IPS-NIHi7 (cell line): ENCODE results near the gene IRX5.

Experiments
- DNase-seq: peaks from one replicate; pipeline ENCODE4 v3.0.0; 2012; ENCODE audit warnings: mixed read lengths; ENCODE audit errors: extremely low spot score

Gene IRX5

DNA sequence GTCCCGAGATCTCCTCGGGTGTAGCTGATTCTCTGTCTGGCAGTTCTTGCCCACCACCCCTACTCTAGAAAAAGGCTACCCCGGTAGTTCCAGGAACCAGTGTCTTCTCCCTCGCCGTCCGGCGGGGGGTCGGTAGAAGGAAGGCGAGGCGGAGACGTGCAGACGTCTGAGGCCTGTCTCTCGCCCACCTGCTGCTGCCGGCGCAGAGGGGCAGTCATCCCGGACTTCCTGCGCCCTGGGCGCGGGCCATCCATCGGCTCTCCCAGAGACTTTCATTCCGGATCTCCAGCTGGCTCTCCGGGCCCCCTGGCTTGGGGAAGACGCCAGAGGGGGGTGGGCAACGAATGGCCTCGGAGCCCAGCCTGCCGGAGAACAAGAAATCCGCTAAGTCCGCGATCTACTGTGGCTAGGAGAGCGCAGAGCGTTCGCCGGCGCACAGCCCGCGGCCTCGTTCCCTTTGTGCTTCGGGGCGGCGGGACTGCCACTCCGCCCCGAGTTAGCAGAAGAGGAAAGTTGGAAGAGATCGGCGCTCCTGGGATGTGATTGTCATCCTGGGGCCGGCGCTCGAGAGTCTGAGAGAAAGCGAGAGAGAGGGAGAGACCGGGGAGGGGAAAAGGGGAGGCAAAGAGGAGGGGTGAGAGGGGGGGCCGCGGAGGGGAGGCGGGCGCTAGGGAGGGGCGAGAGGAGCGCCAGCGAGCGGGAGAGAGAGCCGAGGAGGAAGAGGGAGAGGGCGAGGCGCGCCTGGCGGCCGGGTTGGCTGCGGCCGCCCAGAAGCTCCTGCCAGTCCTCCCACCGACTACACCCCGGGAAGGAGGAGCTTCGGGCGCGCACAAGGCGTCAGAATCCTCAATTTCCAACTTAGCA is at the start of gene IRX5:
Gene IRX5 (plus strand): TSS at position 861 of the 864 bp plus-strand sequence. CDS start 334 bp downstream, outside the sequence.
- peak; percentile 73 for DNase-seq

DNA sequence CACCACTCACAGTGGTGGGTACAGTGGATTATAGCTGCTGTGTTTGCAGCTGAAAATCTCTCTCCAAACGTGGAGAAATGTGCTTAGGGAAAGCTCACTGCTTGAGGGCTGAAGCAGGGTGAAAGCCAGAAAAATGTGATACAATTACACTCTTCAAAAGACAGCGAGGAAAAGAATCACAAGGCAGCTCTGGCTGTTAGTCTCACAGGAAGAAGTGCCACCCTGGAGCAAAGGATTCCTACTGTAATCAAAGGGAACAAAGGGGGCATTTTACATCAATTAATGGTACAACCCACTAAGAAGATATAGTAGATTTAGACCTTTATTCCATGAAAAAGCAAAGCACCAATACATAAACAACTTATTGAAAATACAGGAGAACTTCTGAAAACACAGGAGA is 48.1 kb upstream of the IRX5 start:
- no peak for DNase-seq

GRCh38 chr16:54883358-54883757 is 47.3 kb upstream of the IRX5 start:
- no peak for DNase-seq

GRCh38 chr16:54886078-54886477 is 44.6 kb upstream of the IRX5 start:
- no peak for DNase-seq

DNA sequence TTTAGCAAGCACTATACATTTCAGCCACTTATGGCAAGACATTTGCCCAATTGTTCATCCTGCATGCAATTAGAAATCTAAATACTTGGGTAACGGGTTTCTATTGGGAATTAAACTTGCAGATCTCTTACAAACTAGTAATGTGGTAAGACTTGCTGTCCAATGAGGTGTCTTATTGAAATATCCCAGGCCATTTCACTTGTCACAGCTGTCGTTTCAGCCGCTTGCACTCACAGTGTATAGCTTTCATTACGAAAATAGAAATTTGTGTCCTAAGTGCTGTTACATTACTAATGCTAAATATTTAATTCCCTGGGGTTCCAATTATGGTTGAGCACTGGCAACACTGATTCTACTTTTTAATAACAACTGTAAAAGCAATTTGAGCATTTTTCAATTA is 40.3 kb upstream of the IRX5 start:
- DNase-seq: no peak

GRCh38 chr16:54891346-54891745 is 39.3 kb upstream of the IRX5 start:
- DNase-seq: no peak

GRCh38 chr16:54892981-54893380 is 37.7 kb upstream of the IRX5 start:
- DNase-seq: no peak

GRCh38 chr16:54897930-54898329 is 32.7 kb upstream of the IRX5 start:
- no peak for DNase-seq

GRCh38 chr16:54901606-54902005 is 29.1 kb upstream of the IRX5 start:
- DNase-seq: no peak

DNA sequence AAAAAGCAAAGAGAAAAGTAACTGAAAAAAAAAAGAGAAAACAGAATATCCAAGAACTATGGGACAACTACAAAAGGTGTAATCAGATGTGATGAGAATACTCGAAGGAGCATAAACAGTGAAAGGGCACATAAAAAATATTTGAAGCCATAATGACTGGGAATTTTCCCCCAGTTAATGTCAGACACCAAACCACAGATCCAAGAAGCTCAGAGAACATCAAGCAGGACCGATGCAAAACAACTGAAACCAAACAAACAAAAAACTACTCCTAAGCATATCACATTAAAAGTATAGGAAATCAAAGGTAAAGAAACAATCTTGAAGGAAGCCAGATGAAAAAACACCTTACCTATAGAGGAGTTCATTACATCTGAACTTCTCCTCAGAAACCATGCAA is 27.6 kb upstream of the IRX5 start:
- DNase-seq: no peak

- no peak for DNase-seq
Observed at GRCh38 chr16:54911079-54911478, 19.6 kb upstream of the IRX5 start.

DNA sequence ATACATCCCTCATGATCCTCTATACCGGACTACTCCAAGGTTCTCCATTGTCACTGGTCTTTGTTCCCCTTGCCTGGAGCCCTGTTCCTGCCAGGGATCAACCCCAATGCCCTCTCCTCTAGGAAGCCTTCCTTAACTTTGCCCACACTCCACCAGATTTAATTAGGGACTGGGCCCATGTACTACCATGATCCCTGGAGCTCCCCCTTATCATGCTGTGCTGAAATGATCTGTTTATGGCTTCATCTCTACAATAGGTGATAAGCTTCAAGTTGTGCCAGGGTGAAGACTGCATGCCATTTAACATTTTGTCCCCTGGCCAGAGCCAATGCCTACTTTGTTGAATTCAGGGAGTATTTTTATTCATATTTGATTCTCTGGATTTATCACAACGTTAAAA is 17.9 kb upstream of the IRX5 start:
- no peak for DNase-seq

DNA sequence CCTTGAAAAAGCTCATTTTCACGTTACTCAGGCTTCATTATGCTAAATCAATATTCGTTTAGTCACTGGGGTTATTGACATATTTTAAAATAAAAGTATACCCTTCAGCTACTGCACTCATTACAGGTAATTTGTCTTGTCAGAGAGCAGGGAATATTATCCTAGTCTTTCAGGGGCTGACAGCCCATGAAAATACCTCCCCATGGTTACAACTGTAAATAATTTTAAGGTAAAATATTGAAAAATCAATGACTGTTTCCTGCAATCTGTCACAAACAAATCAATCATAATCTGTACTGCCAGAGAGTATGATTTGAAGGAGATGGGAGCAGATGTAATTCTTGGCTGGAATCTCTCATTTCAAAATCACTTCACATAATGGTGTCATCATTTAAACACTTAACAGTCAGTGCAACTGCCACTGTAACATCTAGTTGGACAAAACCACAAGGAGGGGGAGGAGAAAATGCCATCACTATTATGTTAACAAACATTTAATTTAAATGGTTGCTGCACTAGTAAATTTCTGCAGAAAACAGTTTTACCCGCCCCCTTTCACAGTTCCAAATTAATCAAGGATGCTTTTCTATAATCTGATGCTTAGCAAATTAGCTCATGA is 9.3 kb upstream of the IRX5 start:
- no peak for DNase-seq

DNA sequence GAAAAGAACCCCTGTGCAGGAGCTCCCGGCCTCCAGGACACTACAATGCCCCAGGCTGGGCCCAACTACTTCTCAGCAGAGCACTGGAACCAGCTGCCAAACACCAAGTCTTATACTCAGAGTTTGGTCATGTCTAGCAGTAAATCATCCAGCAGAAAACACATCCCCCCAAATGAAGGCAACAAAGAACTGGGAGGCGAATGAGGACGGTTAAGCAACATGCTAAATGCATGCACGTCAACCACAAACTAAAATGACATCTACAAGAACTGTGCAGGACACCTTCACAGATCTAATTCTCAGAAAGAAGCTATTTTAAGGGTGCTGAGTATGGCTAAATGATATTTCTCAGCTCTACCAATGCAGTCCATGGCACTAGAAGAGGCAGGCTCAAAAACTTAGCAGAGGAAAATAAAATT is 7.6 kb upstream of the IRX5 start:
- DNase-seq: no peak

- DNase-seq: no peak
Observed at GRCh38 chr16:54923988-54924387, 6.7 kb upstream of the IRX5 start.

GRCh38 chr16:54926166-54926838 is 4.4 kb upstream of the IRX5 start:
- DNase-seq: no peak

DNA sequence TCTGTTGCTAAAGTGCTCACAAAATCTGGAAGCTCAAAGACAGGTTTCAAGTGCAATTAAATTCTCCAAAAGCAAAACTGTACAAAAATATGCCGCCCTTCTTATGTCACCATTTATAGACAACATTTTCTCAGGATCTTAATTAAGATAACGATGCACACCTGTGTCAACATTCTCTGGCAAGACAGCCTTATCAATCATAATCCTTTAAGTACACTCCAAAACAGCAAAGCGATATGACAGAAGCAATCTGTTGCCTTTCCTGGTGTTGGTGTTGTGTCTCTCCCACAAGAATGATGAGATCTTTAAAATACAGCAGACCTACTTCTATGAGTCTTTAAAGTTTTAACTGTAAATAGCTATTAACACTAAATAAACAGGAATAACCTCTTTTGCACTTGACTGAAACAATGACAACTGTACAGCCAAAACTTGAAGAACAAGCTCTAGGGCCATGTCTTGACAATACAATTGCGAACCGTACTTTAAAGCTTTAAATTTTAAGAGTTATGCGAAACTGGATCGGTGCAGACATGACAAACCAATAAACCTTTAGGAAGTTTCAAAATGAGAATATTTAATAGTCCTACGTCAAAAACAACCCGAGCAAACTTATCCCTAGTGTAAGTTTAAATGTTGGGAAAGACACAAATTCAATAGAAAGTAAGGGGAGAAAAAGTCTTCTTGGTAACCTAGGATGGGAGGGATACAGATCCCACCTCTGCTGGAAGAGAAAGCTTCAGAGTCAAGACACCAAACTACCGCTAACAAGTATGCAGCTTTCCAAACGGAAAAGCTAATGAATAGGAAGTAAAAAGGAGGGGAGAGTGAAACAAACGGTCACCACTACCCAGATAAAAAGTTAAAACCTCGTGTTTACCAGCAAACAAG is 3.3 kb upstream of the IRX5 start:
- DNase-seq: no peak

DNA sequence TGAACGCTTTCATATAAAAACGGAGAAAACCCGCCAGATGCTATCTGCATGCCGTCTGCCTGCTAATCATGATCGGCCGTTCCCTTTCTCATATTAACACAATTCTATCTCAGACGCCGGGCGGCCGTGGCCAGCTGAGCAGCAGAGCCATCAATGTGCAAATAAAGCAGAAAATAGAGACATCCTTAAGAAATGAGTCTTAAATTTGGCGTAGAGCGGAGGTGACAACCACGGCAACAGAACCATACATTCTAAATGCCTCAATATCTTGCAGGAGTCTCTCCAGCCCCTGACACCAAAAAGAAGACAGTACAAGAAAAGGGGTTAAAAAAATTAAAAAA is 2.7 kb upstream of the IRX5 start:
- DNase-seq: no peak

GRCh38 chr16:54928411-54929089 is 2.1 kb upstream of the IRX5 start:
- no peak for DNase-seq

DNA sequence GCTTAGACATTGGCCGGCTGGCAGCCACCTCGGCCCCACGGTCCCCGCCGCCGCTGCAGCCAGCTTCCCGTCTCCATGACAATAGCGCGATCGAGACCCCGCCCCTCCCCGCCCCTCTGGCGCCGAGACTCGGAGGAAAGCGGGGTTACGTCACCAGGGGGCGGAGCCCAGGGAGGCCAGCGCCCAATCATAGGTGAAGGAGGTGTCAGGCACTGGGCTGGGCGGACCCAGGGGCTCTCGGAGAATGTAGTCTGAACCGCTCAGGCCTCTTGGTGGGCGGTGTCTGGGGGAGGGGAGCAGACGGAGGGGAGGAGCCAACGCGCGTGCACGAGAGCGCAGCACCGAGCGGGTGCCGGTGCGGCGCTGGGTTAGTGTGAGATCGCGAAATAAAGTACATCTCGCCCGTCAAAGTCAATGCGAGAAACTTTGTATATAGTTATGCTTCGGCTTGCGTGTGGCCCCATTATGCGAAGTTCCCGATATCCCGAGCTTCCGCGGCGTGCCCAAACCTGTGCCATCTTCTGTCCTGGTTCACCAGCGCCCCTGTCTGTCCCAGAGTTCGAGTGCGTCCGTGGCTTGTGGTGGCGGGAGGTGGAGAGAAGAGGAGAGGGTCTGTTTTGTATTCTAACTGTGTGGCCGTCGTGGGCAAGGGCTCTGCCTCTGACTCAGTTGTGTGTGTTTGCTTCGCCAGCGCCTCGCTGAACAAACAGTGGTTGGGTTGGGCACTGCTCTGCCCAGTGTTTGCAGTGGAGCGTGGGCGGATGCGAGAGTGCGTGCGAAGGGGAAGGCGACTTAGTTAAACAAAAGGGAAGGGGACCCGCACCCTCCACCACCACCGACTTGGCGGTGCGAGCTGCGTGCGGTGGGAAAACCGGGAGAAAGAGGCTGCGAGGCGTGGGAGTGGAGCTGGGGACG is 1.3 kb upstream of the IRX5 start:
- DNase-seq: peak; percentile 90

DNA sequence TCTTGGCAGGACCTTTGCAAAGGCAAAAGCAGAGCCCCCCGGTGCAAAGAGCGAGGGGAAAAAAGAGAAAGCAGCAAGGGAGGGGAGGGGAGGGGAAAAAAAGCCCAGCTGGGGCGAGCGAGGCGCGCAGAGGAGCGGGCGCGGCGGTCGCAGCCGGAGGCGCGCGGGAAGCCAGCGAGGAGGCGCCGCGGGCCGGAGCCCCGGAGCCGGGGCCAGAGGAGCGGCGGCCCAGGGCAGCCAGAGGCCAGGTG is 129 bp downstream of the IRX5 start:
- DNase-seq: no peak
